Activated CD4-positive, alpha-beta T cell treated with anti-CD3 and anti-CD28 coated beads, Interleukin-2, amount 50 U/mL, for 4 hours (primary cell): ENCODE data around the gene DENND1A.
"Not testable (repeated sequence)": the region's sequence is repeated elsewhere in the genome, so short reads cannot be mapped to it uniquely, and the experiment has no call there.

Source experiments
- DNase-seq, 2 experiments: peaks; one replicate each; pipeline ENCODE4 v3.0.0-alpha.2; 2020

Gene DENND1A

DNA sequence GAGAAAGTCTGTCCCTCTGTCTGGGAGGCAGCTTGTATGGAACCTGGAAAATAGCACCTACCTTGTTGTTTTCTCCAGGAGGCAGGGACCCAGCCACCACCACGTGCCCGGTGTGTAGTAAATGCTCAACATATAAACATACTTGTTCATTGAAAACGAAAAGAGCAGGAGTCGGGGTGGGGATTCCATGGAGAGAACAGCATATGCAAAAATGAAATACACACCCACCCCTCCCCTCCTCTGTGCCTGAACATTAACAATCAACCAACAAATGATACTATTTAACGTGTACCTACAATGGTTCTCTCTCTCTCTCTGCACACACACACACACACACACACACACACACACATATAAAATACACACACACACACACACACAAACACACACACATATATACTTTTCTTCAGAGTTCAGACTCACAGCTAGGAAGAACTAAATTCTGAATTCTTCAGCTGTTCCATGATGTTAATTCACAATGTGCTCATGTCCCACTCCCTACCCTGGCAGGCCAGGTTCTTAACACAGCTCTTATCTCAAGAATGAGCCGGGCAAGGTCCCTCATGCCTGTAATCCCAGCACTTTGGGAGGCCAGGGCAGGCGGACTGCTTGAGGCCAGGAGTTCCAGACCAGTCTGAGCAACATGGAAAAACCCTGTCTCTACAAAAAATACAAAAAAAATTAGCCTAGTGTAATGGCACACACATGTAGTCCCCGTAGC is 16.3 kb upstream of the DENND1A start:
- DNase-seq: no peak

DNA sequence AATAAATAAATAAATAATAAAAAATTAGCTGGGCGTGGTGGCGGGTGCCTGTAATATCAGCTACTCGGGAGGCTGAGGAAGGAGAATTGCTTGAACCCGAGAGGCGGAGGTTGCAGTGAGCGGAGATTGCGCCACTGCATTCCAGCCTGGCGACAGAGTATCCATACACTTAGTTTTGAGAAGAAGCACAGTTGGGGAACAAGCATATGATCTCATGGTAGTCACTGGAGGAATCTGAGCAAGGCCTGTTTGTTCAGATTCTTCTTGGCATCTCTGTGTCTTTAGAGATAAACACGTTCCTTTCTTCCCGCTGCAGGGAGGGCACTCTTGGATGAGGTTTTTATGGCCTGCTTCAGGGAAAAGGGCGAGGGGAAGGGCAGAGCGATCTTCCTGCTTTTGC is 15.6 kb upstream of the DENND1A start:
- DNase-seq: no peak

DNA sequence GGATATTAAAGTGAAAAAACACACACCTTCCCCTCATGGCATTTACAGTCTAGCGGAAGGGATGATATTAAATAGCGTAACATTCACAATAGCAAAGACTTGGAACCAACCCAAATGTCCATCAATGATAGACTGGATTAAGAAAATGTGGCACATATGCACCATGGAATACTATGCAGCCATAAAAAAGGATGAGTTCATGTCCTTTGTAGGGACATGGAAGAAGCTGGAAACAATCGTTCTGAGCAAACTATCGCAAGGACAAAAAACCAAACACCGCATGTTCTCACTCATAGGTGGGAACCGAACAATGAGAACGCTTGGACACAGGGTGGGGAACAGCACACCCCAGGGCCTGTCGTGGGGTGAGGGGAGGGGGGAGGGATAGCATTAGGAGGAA is 14.5 kb upstream of the DENND1A start:
- not testable (repeated sequence) for DNase-seq

DNA sequence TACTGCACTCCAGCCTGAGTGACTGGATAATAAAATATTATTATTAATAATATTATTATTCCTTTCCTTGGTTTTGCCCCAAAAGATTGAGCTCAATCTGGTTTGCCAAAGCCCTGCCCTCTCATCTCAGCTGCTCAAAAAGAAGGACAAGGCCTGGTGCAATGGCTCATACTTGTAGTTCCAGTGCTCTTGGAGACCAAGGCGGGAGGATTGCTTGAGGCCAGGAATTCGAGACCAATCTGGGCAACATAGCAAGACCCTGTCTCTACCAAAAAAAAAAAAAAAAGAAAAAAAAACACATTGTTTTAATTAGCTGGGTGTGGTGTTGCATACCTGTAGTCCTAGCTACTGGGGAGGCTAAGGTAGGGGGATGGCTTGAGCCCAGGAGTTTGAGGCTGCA is 13.7 kb upstream of the DENND1A start:
- DNase-seq: no peak

DNA sequence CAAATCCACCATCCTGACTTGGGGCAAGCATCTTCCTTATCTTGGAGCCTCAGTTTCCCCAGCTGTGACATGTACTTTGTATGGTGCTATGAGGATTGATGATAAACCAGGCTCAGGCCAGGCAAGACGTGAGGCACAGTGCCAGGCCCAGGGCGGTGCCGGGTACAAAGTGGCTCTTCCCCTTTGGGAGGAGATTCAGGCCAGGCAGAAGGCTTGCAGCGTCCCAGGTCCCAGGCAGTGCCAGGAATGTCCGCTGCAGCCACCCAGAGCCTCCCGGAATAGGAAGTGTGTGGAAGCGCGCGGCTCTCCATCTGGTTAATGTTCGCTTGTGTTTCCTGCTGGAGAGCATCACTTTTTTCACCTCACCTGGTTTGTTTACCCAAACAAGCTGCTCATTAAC is 12.6 kb upstream of the DENND1A start:
- DNase-seq: no peak

DNA sequence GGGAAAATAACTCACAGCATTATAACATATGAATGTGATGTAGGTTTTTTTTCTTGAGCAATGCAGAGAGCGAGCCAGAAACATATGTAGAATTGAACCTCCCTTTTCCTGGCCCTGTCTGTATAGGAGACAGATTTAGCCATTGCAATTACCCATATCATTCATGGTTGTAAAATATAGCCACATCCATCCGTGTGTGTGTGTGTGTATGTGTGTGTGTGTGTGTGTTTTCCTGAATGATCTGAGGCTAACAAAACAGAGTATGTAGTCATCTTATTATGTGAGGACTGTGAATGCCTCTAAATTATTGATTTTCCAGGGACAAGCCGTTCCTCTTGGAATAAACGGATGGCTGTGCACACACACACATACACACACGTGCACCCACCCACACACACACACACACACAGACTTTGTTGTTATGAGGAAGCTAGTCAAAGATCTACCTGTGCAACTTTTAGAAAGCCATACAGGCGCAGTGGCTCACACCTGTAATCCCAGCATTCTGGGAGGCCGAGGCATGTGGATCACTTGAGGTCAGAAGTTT is 11.7 kb upstream of the DENND1A start:
- no peak for DNase-seq

DNA sequence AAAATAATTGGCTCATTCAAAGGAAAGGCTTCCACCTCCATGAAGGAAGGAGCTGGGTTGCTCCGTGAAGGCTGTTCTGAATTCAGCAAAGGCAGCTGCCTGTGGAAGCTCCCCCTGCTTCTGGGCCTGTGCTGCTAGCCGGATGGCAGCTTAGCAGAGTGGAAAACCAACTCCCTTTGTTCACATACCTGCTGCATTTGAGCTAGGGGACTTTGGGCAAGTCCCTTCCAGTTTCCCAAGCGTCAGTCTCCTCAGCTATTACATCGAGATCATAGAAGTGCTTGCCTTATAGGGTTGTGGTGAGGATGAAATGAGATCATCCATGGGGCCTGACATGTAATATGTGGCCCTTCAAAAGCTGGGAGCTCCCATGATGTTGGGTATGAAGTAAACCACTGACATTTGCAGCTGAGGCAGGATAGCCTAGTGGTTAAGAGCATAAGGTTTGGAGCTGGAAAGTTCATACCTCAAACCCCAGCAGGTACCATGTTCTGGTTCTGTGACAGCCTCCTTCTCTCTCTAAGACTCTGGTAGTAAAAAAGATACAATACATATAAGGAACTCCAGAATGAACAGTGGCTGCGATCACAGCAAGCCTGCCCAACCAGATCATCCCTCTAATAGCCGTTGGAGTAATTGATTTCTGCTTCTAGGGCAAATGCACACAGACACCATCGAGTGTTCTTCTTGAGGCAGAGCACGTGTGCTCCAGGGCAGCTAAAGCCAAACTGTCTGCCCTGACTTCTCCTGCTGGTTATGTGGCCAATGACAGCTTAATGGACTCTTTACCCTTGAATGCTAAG is 11.0 kb upstream of the DENND1A start:
- no peak for DNase-seq

DNA sequence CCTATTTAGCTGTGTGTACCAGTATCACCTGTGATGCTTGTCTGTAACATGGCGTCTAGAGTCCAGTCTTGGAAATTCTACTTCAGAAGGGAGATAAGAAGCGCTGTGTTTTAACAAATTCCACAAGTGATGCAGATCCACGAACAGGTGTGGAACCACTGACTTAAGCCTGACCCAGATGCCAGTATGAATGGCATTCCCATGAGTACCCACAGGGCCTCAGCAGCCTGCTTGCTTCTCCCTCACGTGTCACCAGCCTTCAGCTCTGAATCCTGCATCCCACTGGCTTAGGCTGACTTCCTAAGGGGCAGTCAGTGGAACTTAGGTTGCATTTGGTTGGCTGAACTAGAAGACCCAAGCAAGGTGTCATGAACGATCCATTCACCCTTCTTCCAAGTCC is 8.5 kb upstream of the DENND1A start:
- DNase-seq: no peak

DNA sequence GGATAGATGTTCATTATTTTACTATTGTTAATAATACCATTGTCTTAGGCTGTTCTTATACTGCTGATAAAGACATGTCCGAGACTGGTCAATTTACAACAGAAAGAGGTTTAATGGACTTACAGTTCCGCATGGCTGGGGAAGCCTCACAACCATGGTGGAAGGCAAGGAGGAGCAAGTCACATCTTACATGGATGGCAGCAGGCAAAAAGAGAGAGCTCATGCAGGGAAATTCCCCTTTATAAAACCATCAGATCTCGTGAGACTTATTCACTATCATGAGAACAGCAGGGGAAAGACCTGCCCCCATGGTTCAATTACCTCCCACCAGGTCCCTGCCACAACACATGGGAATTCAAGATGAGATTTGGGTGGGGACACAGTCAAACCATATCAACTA is 6.6 kb upstream of the DENND1A start:
- DNase-seq: not testable (repeated sequence)

DNA sequence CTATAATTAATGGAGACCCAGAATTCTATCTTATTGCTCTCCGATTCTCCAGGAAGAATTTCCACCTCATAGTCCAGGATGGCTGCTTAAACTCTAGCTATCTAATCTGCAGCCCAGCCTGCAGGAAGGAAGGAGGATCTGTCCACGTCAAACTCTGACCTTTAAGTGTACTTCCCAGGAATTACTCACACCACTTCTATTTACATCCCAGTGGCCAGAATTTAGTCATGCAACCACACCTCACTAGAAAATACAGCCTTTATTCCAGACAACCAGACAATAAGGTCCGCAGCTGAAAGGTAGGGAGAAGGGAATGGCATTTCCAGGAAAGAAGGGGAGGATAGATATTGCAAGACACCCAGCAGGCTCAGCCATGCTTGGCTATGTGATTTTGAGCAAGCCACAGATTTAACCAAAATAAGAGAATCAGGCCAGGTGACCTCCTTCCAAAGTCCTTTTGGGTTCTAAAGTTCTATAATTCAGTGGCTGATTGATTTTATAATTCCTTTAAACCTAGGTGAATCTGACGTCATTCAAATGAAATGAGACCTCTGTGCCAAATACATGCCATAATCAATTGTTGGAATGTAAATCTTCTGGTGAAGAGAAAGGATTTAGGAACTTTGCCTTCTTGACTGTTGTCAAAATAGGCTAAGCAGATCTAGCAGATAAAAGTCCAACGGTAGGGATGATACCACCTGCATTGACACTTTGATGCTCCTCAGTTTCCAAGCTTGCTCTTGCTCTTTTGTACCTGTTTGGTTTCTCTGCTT is 3.7 kb upstream of the DENND1A start:
- DNase-seq: no peak

DNA sequence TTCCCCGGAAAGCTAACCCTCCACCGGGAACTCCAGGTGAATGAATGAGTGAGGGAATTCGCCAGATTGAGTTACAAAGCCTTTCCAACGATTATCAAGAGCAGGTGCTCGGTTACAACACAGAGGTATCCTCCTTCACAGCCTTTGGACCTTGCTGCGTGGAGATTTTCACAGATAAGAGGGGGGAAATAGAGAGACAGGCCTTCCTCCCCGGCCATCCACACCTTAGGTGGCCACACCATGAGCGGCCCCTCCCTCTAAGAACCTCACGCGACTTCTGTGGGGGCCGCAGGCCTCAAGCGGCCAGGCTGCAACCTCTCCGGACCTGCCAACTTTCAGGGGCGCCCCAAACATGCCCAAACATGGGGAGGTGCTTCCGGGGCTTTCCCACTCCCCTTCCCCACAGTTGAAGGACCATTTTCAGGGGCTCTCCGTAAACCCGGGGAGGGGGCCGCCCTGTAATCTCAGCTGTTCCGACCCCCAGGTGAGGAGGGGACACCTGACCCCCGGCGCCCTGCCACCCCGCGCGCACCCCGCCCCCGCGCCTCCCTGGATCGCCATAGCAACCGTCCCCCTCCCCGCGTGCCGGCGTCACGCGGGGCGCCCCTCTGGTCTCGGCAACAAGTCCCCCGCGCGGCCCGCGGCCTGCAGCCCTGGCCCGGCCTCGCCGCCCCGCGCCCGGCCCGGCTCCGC is 603 bp downstream of the DENND1A start:
- DNase-seq: peak; percentile 17 to 25

DNA sequence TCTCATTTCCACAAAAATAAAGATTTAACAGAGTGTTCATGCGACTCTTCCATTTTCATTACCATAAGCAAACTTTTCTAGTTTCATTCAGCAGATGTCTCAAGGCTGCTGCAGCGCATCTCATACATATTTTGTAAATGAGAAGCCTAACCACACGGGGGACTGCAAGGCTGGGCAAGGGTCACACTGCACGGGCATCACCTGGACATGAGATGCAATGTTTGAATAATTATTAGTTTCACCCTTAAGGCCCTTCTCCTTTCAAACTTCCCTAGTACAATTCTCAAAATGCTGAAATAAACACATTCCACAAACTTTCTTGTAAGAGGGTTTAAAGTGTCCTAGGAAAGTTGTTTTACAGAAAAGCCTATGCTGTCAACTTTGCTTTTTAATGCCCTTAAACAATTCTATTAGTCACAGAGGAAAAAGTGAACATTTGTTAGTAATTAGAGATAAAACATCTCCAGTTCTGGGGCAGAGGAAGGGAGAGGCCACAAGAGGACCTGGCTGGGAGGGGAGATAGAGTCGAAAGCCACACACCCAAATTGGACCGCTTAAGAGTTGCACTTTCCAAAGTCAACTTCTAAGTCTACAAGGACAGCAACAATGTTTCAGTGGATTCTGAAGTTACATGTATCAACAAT is 1.3 kb downstream of the DENND1A start:
- peak; percentile 8 to 12 for DNase-seq

DNA sequence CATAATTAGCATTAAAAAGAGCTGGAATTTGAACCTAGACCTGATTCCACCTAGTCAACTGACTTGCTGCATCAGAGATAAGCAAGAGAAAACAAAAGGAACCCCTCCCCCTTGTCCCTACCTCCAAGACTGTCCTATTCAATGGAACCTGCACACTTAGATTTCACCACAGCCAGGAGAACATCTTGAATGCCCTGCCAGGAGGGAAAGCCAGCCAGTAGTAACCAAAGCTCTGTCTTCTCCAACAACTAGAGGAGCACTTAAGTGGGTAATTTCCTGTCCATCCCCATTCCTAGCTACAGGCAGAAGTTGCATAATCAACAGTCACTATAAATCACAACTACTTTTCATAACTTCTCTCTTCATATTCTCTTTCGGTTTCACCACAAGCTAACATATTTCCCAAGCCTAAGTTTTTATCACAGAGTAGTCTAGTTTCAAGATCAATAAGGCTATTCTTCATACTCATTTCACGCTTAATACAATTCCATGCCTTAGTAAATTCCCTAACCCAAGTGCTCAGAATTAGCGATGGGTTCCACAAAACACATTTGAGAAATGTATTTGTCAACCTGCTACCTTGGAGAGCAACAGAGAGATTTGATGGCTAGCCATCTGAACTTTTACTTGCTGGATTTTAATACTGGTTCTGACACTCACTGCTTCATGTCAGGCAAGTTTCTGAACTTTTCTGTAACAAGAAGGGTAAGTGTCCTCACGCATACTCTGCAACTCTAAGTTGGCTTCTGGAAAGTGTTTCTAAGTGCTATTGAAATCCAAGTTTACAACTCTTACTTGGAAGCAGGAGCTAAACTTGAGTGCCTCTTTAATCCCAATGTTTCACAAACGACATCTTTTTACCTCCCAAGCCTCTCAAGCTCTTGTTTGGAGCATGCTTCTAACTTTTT is 2.0 kb downstream of the DENND1A start:
- no peak for DNase-seq

DNA sequence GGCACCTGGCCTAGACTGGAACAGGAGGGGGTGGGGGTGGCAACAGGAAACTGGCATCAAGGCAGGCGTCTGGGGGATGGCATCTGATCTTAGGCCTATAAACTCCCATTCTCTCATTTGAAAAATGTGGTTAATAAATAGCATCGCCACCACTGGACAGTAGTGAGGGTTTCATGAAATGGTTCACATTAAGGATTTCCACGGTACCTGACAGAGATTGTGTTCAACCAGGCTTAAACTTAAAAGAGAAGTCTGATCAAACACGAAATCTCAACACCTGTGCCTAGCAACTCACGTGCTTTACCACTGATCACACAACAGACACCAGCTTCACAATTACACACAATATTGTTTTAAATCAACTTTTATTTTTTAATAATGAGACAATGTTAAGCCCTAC is 3.0 kb downstream of the DENND1A start:
- DNase-seq: no peak

DNA sequence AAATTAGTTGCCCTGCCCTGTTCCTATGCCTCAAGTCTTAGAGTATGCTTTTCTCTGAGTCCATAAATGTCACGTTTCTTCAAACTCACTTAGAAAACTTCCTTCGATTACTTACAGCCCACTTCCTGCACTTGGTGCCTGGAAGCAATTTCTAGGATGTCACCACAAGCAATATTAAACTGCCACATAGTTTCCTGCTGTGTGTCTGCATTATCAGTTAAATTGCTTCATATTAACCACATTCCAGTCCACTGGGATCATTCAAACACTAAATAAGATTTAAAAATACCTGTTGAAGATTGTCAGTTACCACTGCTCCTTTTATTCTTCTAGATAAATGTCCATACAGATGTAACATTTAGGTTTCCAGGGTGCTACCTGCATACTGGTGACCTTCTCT is 4.1 kb downstream of the DENND1A start:
- DNase-seq: no peak

DNA sequence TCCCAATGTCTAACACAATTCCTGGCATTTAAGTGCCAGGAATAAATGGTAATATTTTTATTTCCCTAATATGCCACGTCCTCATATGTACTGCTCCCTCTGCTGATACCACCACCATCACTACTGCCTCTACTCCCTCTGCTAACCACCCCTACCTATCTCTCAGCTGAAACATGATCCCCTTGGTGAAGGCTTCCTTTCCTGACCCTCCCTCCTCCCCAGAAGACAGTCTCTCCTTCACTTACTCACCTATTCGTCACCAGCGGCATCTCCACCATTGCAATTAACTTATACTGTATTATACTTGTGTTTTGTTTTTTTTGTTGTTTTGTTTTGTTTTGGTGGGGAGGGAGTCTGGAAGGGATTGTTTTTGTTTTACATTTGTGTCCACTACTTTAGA is 4.8 kb downstream of the DENND1A start:
- no peak for DNase-seq

DNA sequence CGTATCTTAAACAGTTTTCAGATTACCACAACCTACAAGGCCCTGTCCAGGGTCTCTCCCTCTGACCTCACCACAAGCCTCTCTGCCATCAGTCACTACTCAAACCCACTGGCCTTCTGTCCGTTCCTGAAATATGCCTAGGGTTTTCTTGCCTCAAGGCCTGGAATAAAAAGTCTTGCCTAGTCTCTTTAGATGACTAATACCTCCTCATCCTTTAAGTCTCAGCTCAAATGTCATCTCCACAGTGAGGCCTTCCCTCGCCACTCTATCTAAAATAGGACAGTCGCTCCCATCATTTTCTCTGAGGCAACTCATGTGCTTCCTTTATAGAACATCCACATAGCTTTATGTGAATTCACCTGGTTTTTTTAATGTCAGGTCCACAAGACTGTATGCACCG is 5.2 kb downstream of the DENND1A start:
- DNase-seq: no peak

DNA sequence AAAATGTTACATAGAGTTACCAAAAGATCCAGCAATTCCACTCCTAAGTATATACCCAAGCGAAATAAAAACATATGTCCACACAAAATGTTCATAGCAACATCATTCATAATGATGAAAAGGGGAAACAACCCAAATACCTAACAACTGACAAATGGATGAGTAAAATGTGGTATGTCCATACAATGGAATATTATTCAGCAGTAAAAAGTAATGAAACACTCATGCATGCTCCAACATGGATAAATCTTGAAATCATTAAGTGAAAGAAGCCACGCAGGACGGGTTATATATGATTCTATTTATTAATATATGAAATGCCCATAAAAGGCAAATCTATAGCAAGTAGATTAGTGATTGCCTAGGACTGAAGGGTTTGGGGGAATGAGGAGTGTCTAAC is 6.0 kb downstream of the DENND1A start:
- no peak for DNase-seq

DNA sequence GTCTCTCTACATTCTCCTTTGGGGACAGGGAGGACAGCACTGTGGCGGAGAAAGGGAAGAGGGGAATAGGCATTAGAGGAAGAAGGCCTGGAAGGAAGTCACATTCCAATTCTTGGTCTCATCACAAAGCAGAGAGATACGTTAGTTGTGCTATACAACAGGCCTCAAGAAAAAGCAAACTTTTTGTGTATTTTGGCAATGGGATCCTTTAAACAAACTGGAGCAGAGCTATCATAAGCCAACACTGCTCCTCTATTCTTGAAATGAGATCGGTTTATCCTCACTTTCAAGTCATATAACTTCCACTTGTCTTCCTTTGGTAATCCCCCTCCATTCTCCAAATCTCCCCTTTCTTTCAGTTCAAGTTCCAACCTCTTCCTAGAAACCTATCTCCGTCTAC is 6.5 kb downstream of the DENND1A start:
- no peak for DNase-seq

DNA sequence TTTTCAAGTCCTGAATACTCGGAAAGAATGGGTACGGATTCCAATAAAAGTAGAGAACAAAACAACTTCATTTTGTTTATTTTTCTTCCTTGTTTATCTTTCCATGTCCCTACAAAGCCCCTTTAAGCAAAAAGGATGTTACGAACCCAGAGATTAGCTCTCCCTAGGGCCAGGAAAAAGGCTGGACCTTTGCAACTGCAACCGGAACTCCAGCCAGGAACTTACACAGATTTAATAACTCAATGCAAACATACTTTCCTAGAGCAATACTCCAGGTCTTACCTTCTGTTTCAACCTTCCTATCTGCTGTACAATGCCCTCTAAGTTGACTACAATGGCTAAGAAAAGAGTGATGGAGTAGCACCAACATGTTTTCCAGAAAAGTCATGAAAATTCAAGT is 7.0 kb downstream of the DENND1A start:
- no peak for DNase-seq

DNA sequence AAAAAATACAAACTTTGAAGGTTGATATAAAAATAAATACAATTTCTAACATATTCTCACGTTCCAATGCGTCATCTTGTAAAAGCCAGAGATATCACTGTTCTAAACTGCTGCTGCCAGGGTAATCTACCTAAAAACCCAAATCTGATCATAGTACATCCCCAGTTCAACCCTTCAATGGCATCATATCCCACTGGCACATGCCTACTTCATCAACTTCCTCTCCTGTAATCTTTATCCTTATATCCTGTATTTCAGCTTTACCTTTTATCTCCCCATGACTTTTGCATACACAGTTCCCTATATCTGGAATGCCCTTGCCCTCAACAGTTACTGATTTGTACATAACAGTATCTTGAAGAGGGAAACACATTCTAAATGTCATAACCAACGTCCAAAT is 7.5 kb downstream of the DENND1A start:
- no peak for DNase-seq
